HepG2 (cell line): ENCODE data around the gene IPPK. TPM values are rescaled to one million over a fixed set of nuclear protein-coding genes. Genes with fewer than 3 reads are reported as not detected.

Experiments
- ATAC-seq: fragments of 200-7000 bp; cut with Tn5 transposase; 3 replicates; pipeline ENCODE4 v1.9.1; 2020; ENCODE audit warnings: mild to moderate bottlenecking, moderate library complexity
- BruUV-seq: library from RNA; stranded (reverse); fragments of 400-500 nt; replicated peaks from 2 replicates; lab custom pipeline; 2021; lab: Mats Ljungman, UMichigan
- CTCF ChIA-PET: fragments of 300-600 bp; formaldehyde crosslinking; extraction: SDS; loops from one replicate; lab custom pipeline; 2021; ENCODE audit warnings: low total read pairs, inconsistent platforms, low intra/inter-chr PET ratio; lab: Yijun Ruan, JAX
- POLR2A ChIA-PET: fragments of 350-600 bp; sonication (Branson Sonifier 250); formaldehyde crosslinking; loops from one replicate; lab custom pipeline; 2020; ENCODE audit warnings: antibody characterized with exemption, inconsistent platforms; lab: Yijun Ruan, JAX
- DNase-seq: peaks from one replicate; pipeline ENCODE4 v3.0.0-alpha.2; 2015; ENCODE audit warnings: low spot score
- FAIRE-seq: peaks from 3 replicates; lab custom pipeline; 2011; peaks lifted over from hg19 to GRCh38; lab: Jason Lieb, UNC
- H2AFZ ChIP-seq: one replicate; pipeline ENCODE4 v1.6.1; 2011; ENCODE audit warnings: low read length, inconsistent platforms
- H3K27ac ChIP-seq: fragments of 300-600 bp; 3 replicates; pipeline ENCODE4 v1.8.0; 2011; ENCODE audit warnings: mixed run types, mild to moderate bottlenecking, mixed read lengths, low read length, inconsistent platforms; ENCODE audit not compliant: insufficient read depth; ENCODE audit errors: extremely low read length
- H3K27me3 ChIP-seq, 2 experiments: fragments of 200-600 bp in 1 of 2; 2 replicates in 1 of 2; 3 replicates in 1 of 2; pipeline versions ENCODE4 v1.6.0 to v1.8.0; 2011; ENCODE audit warnings: low read length in 2 of 2, mild to moderate bottlenecking in 2 of 2, moderate library complexity in 2 of 2, inconsistent platforms in 1 of 2; ENCODE audit not compliant: insufficient read depth in 2 of 2, control insufficient read depth in 1 of 2
- H3K36me3 ChIP-seq, 2 experiments: fragments of 200-600 bp in 1 of 2; replicated peaks in 1 of 2; 2 replicates in 1 of 2; 3 replicates in 1 of 2; pipeline versions ENCODE4 v1.5.1 to v1.8.0; 2011; ENCODE audit warnings: low read length in 2 of 2, inconsistent platforms in 1 of 2; ENCODE audit not compliant: insufficient read depth in 2 of 2, control insufficient read depth in 1 of 2
- H3K4me1 ChIP-seq: 2 replicates; pipeline ENCODE4 v1.5.1; 2012; ENCODE audit warnings: low read length, inconsistent platforms; ENCODE audit not compliant: insufficient read depth
- H3K4me2 ChIP-seq: 2 replicates; pipeline ENCODE4 v1.6.0; 2011; ENCODE audit warnings: low read depth, low read length, inconsistent platforms
- H3K4me3 ChIP-seq, 3 experiments: fragments of 200-600 bp in 1 of 3; sonication (generic), shearing (Covaris generic) in 1 of 3; replicated peaks in 1 of 3; 2 replicates each; pipeline ENCODE4 v1.5.1; 2011 to 2016; ENCODE audit warnings: low read length in 3 of 3, inconsistent platforms in 2 of 3, low read depth in 2 of 3, mild to moderate bottlenecking in 2 of 3, control low read depth in 1 of 3, mixed read lengths in 1 of 3; ENCODE audit not compliant: insufficient read depth in 1 of 3
- H3K79me2 ChIP-seq: one replicate; pipeline ENCODE4 v1.6.1; 2011; ENCODE audit warnings: low read length, inconsistent platforms; ENCODE audit not compliant: insufficient read depth
- H3K9ac ChIP-seq: 2 replicates; pipeline ENCODE4 v1.6.0; 2011; ENCODE audit warnings: mild to moderate bottlenecking, low read depth, low read length, inconsistent platforms; ENCODE audit not compliant: insufficient read depth
- H3K9me3 ChIP-seq: 2 replicates; pipeline ENCODE4 v1.5.1; 2012; ENCODE audit warnings: mild to moderate bottlenecking, low read length
- H4K20me1 ChIP-seq: 2 replicates; pipeline ENCODE4 v1.6.0; 2011; ENCODE audit warnings: inconsistent platforms, mild to moderate bottlenecking, low read length, moderate library complexity; ENCODE audit not compliant: insufficient read depth
- ERF ChIP-seq: IDR thresholded peaks from 2 replicates; pipeline ENCODE4 v1.6.1; 2018; ENCODE audit warnings: missing biosample characterization, missing genetic modification reagents
- PCBP2 ChIP-seq: fragments of 200-400 bp; formaldehyde crosslinking; optimal IDR thresholded peaks from 2 replicates; pipeline ENCODE3; 2018; ENCODE audit warnings: low read length, low read depth; ENCODE audit not compliant: poor library complexity, severe bottlenecking
- SNAPC2 ChIP-seq: sonication (generic); formaldehyde crosslinking; IDR thresholded peaks from 2 replicates; pipeline ENCODE4 v1.8.1; 2022; ENCODE audit warnings: mild to moderate bottlenecking, missing genetic modification reagents
- ZSCAN22 ChIP-seq: sonication (generic); formaldehyde crosslinking; IDR thresholded peaks from 2 replicates; pipeline ENCODE4 v1.4.0; 2020; ENCODE audit warnings: mild to moderate bottlenecking, missing genetic modification reagents
- WGBS: methylation state at CpG from one replicate; pipeline ENCODE4 v1.1.6; 2017; ENCODE audit warnings: low lambda C conversion rate; 5-methylcytosine and 5-hydroxymethylcytosine counted together
- in situ Hi-C: cut with HindIII; loops from 2 replicates; pipeline ENCODE4 v1.10.0; 2017; ENCODE audit warnings: low pct_unique_long_range_greater_than_20kb; ENCODE audit not compliant: extremely low pct_ligation_motif_present
- intact Hi-C: fragments of 100-400 bp; cut with micrococcal nuclease; formaldehyde crosslinking; loops from one replicate; pipeline ENCODE4 v1.10.0; 2022; ENCODE audit not compliant: unreplicated experiment
- polyA plus RNA-seq, 8 experiments: library from polyadenylated mRNA; depleted of rRNA in 3 of 8; stranded (reverse) in 7 of 8; unstranded in 1 of 8; fragments of >200 nt; fragmentation: Illumina TruSeq in 4 of 8; extraction: Trizol in 4 of 8; gene quantifications; 2 replicates each; pipeline versions ENCODE4 v1.2.1 to v1.2.3, GENCODE V29; 2011 to 2016; ENCODE audit warnings: low read depth in 4 of 8, missing spikeins in 1 of 8, mixed read lengths in 1 of 8; ENCODE audit not compliant: insufficient read depth in 1 of 8
- total RNA-seq, 5 experiments: library from RNA; depleted of rRNA; stranded (reverse); fragments of >200 nt; fragmentation: Illumina TruSeq; extraction: Trizol; gene quantifications; 2 replicates each; pipeline ENCODE4 v1.2.3, GENCODE V29; 2016; ENCODE audit warnings: low read depth in 1 of 5
- TF ChIP-seq, protein P1 (sequence below): sonication (generic); formaldehyde crosslinking; IDR thresholded peaks from 2 replicates; pipeline ENCODE4 v1.9.0; 2021; ENCODE audit warnings: missing genetic modification reagents, borderline replicate concordance
- TF ChIP-seq, protein P2 (sequence below): IDR thresholded peaks from 2 replicates; pipeline ENCODE4 v1.6.1; 2016; ENCODE audit warnings: missing biosample characterization, missing genetic modification reagents, low read depth
- TF ChIP-seq, protein P3 (sequence below): sonication (generic); formaldehyde crosslinking; IDR thresholded peaks from 2 replicates; pipeline ENCODE4 v1.4.0; 2020; ENCODE audit warnings: missing genetic modification reagents
- TF ChIP-seq, protein P4 (sequence below): sonication (generic); formaldehyde crosslinking; IDR thresholded peaks from 2 replicates; pipeline ENCODE4 v1.4.0; 2020; ENCODE audit warnings: missing genetic modification reagents, mild to moderate bottlenecking, borderline replicate concordance

Gene IPPK
- total and polyA plus RNA-seq, 2 of the 13 experiments (the other 11 are each of a cell fraction or from before 2014, with no cell fraction given), result 9.9 to 14.1 TPM

DNA sequence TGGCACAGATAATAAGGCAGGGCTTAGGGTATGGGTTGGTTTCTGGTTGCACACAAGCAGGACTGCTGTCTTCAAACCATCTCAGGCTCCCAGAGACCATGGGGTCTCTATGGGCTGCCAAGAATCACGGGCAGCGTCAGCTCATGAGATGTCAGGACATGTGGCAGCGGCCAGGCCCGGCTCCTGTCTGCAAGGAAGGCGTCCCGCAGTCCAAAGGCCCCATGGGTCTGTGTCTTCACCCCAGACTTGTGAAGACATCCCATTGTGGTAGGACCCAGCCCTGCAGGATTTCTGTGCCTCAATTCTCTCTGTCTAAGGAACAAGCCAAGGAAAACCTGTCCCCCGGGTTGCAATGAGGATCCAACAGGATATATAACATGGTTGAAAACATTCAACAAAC is 32.6 kb downstream of the IPPK start:
- FAIRE-seq (no peak), DNase-seq (no peak), ATAC-seq (no peak)
- no peaks in the 10 kb centered on the region for H3K79me2 ChIP-seq
- no peaks in the 10 kb centered on the region for H3K9me3 ChIP-seq
- BruUV-seq, result no TSS peak
- in situ Hi-C loops (loop anchor here (10.0 kb wide), 2 partner anchors 313 to 503 kb away; partner anchors contain the start of genes CENPP and NOL8), intact Hi-C loops (no loop called here)
- H3K4me1 ChIP-seq, result no peaks in the 10 kb centered on the region
- no peak overlapping the region for H2AFZ ChIP-seq
- no peaks in the 10 kb centered on the region for H3K27me3 ChIP-seq
- WGBS, result 100% methylated on average over 1 of the region's 7 CpGs
- no peaks in the 10 kb centered on the region for H4K20me1 ChIP-seq
- H3K9ac ChIP-seq, result no peak overlapping the region
- POLR2A ChIA-PET, result no interaction called here
- H3K36me3 ChIP-seq, result peaks cover 31 to 80% of the 10 kb centered on the region in 2 experiments; a peak in 4 of 5 replicates
- H3K4me2 ChIP-seq, result no peak overlapping the region
- no peak overlapping the region for H3K27ac ChIP-seq
- H3K4me3 ChIP-seq, result no peak overlapping the region
- CTCF ChIA-PET, result no interaction called here
- no peak for TF ChIP-seq ERF
- TF ChIP-seq, protein P1, sequence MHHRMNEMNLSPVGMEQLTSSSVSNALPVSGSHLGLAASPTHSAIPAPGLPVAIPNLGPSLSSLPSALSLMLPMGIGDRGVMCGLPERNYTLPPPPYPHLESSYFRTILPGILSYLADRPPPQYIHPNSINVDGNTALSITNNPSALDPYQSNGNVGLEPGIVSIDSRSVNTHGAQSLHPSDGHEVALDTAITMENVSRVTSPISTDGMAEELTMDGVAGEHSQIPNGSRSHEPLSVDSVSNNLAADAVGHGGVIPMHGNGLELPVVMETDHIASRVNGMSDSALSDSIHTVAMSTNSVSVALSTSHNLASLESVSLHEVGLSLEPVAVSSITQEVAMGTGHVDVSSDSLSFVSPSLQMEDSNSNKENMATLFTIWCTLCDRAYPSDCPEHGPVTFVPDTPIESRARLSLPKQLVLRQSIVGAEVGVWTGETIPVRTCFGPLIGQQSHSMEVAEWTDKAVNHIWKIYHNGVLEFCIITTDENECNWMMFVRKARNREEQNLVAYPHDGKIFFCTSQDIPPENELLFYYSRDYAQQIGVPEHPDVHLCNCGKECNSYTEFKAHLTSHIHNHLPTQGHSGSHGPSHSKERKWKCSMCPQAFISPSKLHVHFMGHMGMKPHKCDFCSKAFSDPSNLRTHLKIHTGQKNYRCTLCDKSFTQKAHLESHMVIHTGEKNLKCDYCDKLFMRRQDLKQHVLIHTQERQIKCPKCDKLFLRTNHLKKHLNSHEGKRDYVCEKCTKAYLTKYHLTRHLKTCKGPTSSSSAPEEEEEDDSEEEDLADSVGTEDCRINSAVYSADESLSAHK, result no peak
- no peak for TF ChIP-seq ZSCAN22 (CRISPR knock-in tag)
- TF ChIP-seq, protein P2, sequence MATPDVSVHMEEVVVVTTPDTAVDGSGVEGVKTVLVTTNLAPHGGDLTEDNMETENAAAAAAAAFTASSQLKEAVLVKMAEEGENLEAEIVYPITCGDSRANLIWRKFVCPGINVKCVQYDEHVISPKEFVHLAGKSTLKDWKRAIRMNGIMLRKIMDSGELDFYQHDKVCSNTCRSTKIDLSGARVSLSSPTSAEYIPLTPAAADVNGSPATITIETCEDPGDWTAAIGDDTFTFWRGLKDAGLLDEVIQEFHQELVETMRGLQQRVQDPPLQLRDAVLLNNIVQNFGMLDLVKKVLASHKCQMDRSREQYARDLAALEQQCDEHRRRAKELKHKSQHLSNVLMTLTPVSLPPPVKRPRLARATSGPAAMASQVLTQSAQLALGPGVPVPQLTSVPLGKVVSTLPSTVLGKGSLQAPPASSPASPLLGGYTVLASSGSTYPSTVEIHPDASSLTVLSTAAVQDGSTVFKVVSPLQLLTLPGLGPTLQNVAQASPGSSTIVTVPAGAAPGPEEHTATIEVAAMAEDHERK (CRISPR knock-in tag), result no peak
- no peak for TF ChIP-seq SNAPC2 (CRISPR knock-in tag)
- TF ChIP-seq, protein P3, sequence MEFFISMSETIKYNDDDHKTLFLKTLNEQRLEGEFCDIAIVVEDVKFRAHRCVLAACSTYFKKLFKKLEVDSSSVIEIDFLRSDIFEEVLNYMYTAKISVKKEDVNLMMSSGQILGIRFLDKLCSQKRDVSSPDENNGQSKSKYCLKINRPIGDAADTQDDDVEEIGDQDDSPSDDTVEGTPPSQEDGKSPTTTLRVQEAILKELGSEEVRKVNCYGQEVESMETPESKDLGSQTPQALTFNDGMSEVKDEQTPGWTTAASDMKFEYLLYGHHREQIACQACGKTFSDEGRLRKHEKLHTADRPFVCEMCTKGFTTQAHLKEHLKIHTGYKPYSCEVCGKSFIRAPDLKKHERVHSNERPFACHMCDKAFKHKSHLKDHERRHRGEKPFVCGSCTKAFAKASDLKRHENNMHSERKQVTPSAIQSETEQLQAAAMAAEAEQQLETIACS, result no peak
- TF ChIP-seq PCBP2, result no peak
- TF ChIP-seq, protein P4, sequence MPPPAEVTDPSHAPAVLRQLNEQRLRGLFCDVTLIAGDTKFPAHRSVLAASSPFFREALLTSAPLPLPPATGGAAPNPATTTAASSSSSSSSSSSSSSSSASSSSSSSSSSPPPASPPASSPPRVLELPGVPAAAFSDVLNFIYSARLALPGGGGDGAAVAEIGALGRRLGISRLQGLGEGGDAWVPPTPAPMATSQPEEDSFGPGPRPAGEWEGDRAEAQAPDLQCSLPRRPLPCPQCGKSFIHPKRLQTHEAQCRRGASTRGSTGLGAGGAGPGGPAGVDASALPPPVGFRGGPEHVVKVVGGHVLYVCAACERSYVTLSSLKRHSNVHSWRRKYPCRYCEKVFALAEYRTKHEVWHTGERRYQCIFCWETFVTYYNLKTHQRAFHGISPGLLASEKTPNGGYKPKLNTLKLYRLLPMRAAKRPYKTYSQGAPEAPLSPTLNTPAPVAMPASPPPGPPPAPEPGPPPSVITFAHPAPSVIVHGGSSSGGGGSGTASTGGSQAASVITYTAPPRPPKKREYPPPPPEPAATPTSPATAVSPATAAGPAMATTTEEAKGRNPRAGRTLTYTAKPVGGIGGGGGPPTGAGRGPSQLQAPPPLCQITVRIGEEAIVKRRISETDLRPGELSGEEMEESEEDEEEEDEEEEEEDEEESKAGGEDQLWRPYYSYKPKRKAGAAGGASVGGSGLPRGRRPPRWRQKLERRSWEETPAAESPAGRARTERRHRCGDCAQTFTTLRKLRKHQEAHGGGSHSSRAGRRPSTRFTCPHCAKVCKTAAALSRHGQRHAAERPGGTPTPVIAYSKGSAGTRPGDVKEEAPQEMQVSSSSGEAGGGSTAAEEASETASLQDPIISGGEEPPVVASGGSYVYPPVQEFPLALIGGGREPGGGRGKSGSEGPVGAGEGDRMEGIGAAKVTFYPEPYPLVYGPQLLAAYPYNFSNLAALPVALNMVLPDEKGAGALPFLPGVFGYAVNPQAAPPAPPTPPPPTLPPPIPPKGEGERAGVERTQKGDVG (CRISPR knock-in tag), result no peak
- TF ChIP-seq, all 625 proteins: peak for 0
